Fibroblast of upper back skin (primary cell): Measurements from ENCODE around the gene CDH10.

ENCODE experiments used
- DNase-seq: peaks from one replicate; pipeline ENCODE4 v3.0.0-alpha.2; 2013

CDH10 gene

DNA sequence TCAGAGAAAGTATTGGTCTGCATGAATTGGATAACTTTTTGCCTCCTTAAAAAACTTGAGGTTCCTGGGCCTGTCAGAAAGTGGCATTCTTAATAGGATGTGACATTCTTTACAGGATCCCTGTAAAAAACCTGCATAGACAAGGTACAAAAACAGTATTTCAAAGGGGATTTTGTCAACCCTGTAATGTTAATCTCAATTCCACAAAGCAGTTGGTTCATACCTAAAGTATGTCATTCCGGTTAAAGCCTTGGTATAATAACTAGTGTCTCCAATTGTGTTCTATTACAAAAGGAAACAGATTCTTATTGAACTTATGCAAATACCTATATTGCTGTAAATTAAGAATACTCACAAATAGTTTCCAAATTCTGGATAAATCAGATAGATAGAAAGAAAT lies 169.7 kb downstream of the CDH10 start:
- no peak for DNase-seq

DNA sequence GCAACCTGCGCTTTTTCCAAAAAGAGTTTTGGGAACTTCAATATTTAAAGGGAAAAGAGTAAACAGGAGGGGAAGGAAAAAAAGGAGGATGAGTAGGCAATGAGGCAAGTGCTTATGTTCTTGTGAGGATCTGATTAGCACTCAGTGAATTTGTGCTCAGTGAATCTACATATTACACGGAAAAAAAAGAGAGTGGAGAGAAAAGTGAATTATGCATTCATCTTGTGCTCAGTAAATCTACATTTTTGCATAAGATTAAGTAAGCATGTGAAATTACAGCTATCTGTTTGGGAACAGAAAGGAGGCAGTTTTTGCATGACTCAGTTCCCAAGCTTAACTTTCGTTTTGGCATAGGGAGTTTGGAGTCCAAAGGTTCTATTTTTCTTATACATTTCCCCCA lies 170.1 kb downstream of the CDH10 start:
- DNase-seq = no peak

DNA sequence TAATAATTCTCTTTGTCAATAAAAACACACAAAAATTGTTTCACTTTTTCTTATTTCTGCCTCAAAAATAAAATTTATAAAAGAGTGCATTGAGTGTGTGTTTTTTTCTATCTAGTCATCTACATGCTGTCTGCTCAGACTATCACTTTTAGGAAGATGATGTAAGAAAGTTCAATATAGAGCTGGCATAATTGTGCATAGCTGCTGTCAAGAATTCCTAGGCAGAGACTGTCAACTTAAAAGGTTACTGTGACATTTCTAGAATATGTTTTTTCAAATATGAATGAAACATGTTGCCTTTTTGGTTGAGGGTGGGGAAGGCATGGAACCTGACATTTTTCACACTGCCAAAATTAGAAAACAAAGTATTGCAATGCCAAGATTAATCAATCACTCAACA lies 172.3 kb downstream of the CDH10 start:
- no peak for DNase-seq

DNA sequence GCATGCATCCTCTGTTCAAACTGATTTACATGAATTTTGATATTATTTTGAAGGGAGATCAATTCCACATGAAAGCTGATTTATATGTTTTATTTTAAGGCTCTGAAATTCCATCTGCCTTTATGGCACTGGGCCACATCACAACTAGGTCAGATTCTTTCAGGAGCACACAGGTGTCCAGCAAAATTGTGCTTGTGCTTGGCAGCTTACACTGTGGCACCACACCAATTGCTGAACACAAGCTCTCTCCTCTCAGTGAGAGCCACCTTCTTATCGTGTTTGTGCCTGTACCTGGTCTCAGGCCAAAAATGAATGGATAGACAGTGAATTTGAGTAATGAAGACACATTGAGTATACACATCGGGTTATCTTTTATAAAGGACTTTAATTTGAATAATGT lies 200.4 kb downstream of the CDH10 start:
- no peak for DNase-seq

DNA sequence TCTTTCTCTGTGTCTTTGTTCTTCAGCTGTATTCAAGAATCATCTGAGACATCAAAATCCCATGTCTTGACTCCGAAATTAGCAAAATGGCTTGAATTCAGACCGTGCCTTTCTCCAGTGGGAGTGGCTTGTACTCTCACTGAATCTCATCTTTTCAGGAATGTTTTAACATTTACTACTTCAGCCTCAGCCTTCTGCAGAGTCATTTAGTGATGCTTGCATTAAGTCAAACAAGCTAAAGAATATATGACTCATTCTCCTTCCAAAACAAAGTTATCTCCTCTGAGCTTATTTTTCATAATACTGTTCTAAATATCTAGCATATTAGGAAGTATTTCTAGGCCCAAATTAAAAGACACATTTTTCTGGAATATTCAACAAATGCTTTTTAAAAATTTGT lies 205.3 kb downstream of the CDH10 start:
- DNase-seq = no peak
